Neural progenitor cell (in vitro differentiated cells): ENCODE data around the gene CPD.

ENCODE experiments used
- EZH2 ChIP-seq: fragments of 200-600 bp; sonication (generic); IDR thresholded peaks from 2 replicates; pipeline ENCODE4 v1.6.1; 2017; ENCODE audit warnings: antibody characterized with exemption, mild to moderate bottlenecking, moderate library complexity
- EZH2phosphoT487 ChIP-seq: fragments of 200-600 bp; sonication (generic); IDR thresholded peaks from 2 replicates; pipeline ENCODE4 v1.6.1; 2017; ENCODE audit warnings: antibody characterized with exemption
- TF ChIP-seq, protein P1 (sequence below): fragments of 200-600 bp; sonication (generic); IDR thresholded peaks from 2 replicates; pipeline ENCODE4 v1.5.1; 2017; ENCODE audit warnings: antibody characterized with exemption, mild to moderate bottlenecking

DNA sequence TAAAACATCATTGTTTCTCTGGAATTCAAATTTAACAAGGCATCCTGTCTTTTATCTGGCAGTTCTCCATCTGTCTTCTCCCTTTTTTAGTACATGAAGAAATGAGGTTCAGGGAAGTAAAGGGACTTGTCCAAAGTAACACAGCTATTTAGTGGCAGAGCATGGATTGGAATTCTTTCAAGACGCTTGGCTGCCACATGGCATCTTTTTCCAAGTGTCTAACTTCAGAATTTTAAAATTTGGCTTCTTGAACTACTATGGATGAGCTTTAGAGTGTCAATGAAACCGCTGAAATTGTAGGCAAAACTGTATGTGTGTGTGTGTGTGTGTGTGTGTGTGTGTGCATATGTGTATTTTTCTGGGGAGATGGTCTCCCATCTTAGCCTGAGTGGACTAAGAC, 39.6 kb upstream of the CPD start:
- TF ChIP-seq, protein P1, sequence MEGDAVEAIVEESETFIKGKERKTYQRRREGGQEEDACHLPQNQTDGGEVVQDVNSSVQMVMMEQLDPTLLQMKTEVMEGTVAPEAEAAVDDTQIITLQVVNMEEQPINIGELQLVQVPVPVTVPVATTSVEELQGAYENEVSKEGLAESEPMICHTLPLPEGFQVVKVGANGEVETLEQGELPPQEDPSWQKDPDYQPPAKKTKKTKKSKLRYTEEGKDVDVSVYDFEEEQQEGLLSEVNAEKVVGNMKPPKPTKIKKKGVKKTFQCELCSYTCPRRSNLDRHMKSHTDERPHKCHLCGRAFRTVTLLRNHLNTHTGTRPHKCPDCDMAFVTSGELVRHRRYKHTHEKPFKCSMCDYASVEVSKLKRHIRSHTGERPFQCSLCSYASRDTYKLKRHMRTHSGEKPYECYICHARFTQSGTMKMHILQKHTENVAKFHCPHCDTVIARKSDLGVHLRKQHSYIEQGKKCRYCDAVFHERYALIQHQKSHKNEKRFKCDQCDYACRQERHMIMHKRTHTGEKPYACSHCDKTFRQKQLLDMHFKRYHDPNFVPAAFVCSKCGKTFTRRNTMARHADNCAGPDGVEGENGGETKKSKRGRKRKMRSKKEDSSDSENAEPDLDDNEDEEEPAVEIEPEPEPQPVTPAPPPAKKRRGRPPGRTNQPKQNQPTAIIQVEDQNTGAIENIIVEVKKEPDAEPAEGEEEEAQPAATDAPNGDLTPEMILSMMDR = no peak
- TF ChIP-seq EZH2 (no peak), EZH2phosphoT487 (no peak)
